ACC112 (cell line): ENCODE results near the gene FJX1.
A peak's percentile ranks its signal among the peaks of the same experiment; 100 is the strongest.

Experiments
- H2AFZ ChIP-seq: fragments of 200-600 bp; sonication (generic); one replicate; pipeline ENCODE4 v1.6.0; 2017; ENCODE audit warnings: antibody characterized with exemption, low read length; ENCODE audit not compliant: unreplicated experiment
- H3K27ac ChIP-seq: fragments of 200-600 bp; sonication (generic); 2 replicates; pipeline ENCODE4 v1.5.1; 2014; ENCODE audit warnings: low read depth, mild to moderate bottlenecking, antibody characterized with exemption, low read length, moderate library complexity
- H3K27me3 ChIP-seq: fragments of 200-600 bp; sonication (generic); 2 replicates; pipeline ENCODE4 v1.6.1; 2014; ENCODE audit warnings: mild to moderate bottlenecking, antibody characterized with exemption, low read length, moderate library complexity, mixed read lengths; ENCODE audit not compliant: insufficient read depth
- H3K36me3 ChIP-seq: fragments of 200-600 bp; sonication (generic); 2 replicates; pipeline ENCODE4 v1.6.1; 2016; ENCODE audit warnings: mild to moderate bottlenecking, antibody characterized with exemption, low read length, moderate library complexity, mixed read lengths; ENCODE audit not compliant: insufficient read depth
- H3K4me1 ChIP-seq: fragments of 200-600 bp; sonication (generic); one replicate; pipeline ENCODE4 v1.6.1; 2016; ENCODE audit warnings: low read length, mixed read lengths; ENCODE audit not compliant: insufficient read depth, unreplicated experiment, control insufficient read depth
- H3K4me3 ChIP-seq: fragments of 200-600 bp; sonication (generic); 2 replicates; pipeline ENCODE4 v1.5.1; 2014; ENCODE audit warnings: mild to moderate bottlenecking, low read depth, low read length
- H3K79me2 ChIP-seq: fragments of 200-600 bp; sonication (generic); one replicate; pipeline ENCODE4 v1.6.0; 2016; ENCODE audit warnings: low read length; ENCODE audit not compliant: control insufficient read depth, unreplicated experiment, insufficient read depth

The FJX1 gene

GRCh38 chr11:35587972-35588371, 30.3 kb upstream of the FJX1 start:
- Histone ChIP-seq H2AFZ (no peak overlapping the region), H3K79me2 (no peaks in the 10 kb centered on the region), H3K27me3 (no peaks in the 10 kb centered on the region), H3K27ac (peak overlapping the region; percentile 61; the same call in 1 of the 2 replicates), H3K36me3 (no peaks in the 10 kb centered on the region), H3K4me1 (peaks cover 58% of the 10 kb centered on the region), H3K4me3 (no peak overlapping the region; the same call in 1 of the 2 replicates)

GRCh38 chr11:35588627-35589026, 29.6 kb upstream of the FJX1 start:
- peak overlapping the region; percentile 61 for H3K27ac ChIP-seq
- H3K27me3 ChIP-seq = no peaks in the 10 kb centered on the region
- H3K36me3 ChIP-seq = no peaks in the 10 kb centered on the region
- H2AFZ ChIP-seq = peak overlapping the region; percentile 49
- no peaks in the 10 kb centered on the region for H3K79me2 ChIP-seq
- H3K4me3 ChIP-seq = no peak overlapping the region; the same call in 1 of the 2 replicates
- H3K4me1 ChIP-seq = peaks cover 58% of the 10 kb centered on the region

- no peaks in the 10 kb centered on the region for H3K79me2 ChIP-seq
- no peaks in the 10 kb centered on the region for H3K36me3 ChIP-seq
- H3K4me3 ChIP-seq = no peak overlapping the region
- H3K27ac ChIP-seq = peak overlapping the region; percentile 61
- H3K4me1 ChIP-seq = peaks cover 53% of the 10 kb centered on the region
- H3K27me3 ChIP-seq = no peaks in the 10 kb centered on the region
- H2AFZ ChIP-seq = peak overlapping the region; percentile 49
Observed at GRCh38 chr11:35589281-35589680, 29.0 kb upstream of the FJX1 start.

- Histone ChIP-seq H3K79me2 (no peaks in the 10 kb centered on the region), H3K4me3 (no peak overlapping the region), H3K36me3 (no peaks in the 10 kb centered on the region), H2AFZ (no peak overlapping the region), H3K27ac (no peak overlapping the region), H3K4me1 (peaks cover 42% of the 10 kb centered on the region), H3K27me3 (no peaks in the 10 kb centered on the region)
Observed at GRCh38 chr11:35590412-35590811, 27.8 kb upstream of the FJX1 start.

- H2AFZ ChIP-seq = no peak overlapping the region
- no peaks in the 10 kb centered on the region for H3K79me2 ChIP-seq
- H3K4me1 ChIP-seq = peaks cover 36% of the 10 kb centered on the region
- H3K27ac ChIP-seq = no peak overlapping the region
- no peaks in the 10 kb centered on the region for H3K36me3 ChIP-seq
- no peaks in the 10 kb centered on the region for H3K27me3 ChIP-seq
- no peak overlapping the region for H3K4me3 ChIP-seq
Observed at GRCh38 chr11:35593143-35593542, 25.1 kb upstream of the FJX1 start.

GRCh38 chr11:35594680-35595079, 23.6 kb upstream of the FJX1 start:
- Histone ChIP-seq H3K79me2 (no peaks in the 10 kb centered on the region), H3K36me3 (no peaks in the 10 kb centered on the region), H3K27ac (no peak overlapping the region), H3K27me3 (no peaks in the 10 kb centered on the region), H3K4me3 (no peak overlapping the region), H3K4me1 (peaks cover 29% of the 10 kb centered on the region), H2AFZ (no peak overlapping the region)

- no peak overlapping the region for H3K4me3 ChIP-seq
- no peaks in the 10 kb centered on the region for H3K36me3 ChIP-seq
- H3K79me2 ChIP-seq = no peaks in the 10 kb centered on the region
- no peak overlapping the region for H3K27ac ChIP-seq
- no peaks in the 10 kb centered on the region for H3K27me3 ChIP-seq
- H2AFZ ChIP-seq = no peak overlapping the region
- H3K4me1 ChIP-seq = peaks cover 10% of the 10 kb centered on the region
Observed at GRCh38 chr11:35598254-35599125, 19.8 kb upstream of the FJX1 start.

- Histone ChIP-seq H3K4me3 (no peak overlapping the region), H3K27me3 (no peaks in the 10 kb centered on the region), H2AFZ (no peak overlapping the region), H3K79me2 (no peaks in the 10 kb centered on the region), H3K36me3 (no peaks in the 10 kb centered on the region), H3K4me1 (peaks cover 7% of the 10 kb centered on the region), H3K27ac (no peak overlapping the region)
Observed at GRCh38 chr11:35600331-35600838, 17.9 kb upstream of the FJX1 start.

- Histone ChIP-seq H3K27me3 (no peaks in the 10 kb centered on the region), H3K36me3 (no peaks in the 10 kb centered on the region), H3K4me3 (no peak overlapping the region), H3K27ac (no peak overlapping the region), H3K79me2 (no peaks in the 10 kb centered on the region), H2AFZ (no peak overlapping the region), H3K4me1 (peaks cover 7% of the 10 kb centered on the region)
Observed at GRCh38 chr11:35602160-35602793, 16.0 kb upstream of the FJX1 start.

GRCh38 chr11:35602979-35603378, 15.3 kb upstream of the FJX1 start:
- Histone ChIP-seq H3K79me2 (no peaks in the 10 kb centered on the region), H3K4me3 (no peak overlapping the region), H3K4me1 (peaks cover 7% of the 10 kb centered on the region), H2AFZ (no peak overlapping the region), H3K27ac (no peak overlapping the region), H3K36me3 (no peaks in the 10 kb centered on the region), H3K27me3 (no peaks in the 10 kb centered on the region)
